A673 (cell line): ENCODE results near the gene PLEKHM1. TPM values are rescaled to one million over a fixed set of nuclear protein-coding genes. Genes with fewer than 3 reads are reported as not detected.
"Not testable (repeated sequence)": the region's sequence is repeated elsewhere in the genome, so short reads cannot be mapped to it uniquely, and the experiment has no call there.

Experiments used
- BruUV-seq: library from RNA; stranded (reverse); fragments of 400-500 nt; replicated peaks from 2 replicates; lab custom pipeline; 2021; lab: Mats Ljungman, UMichigan
- CTCF ChIA-PET: fragments of 300-600 bp; sonication (Branson Sonifier 250); formaldehyde crosslinking; loops from one replicate; lab custom pipeline; 2022; ENCODE audit warnings: antibody characterized with exemption; lab: Charles Lee
- POLR2A ChIA-PET: fragments of 300-600 bp; sonication (Branson Sonifier 250); formaldehyde crosslinking; loops from one replicate; lab custom pipeline; 2022; ENCODE audit warnings: antibody characterized with exemption; ENCODE audit not compliant: low non-redundant PET; lab: Charles Lee
- DNase-seq: peaks from one replicate; pipeline ENCODE4 v3.0.0-alpha.2; 2015; ENCODE audit warnings: low spot score
- H3K27ac ChIP-seq: fragments of 200-600 bp; sonication (generic); 2 replicates; pipeline ENCODE4 v1.5.1; 2016; ENCODE audit warnings: mixed run types, low read depth, mild to moderate bottlenecking, mixed read lengths, antibody characterized with exemption, low read length; ENCODE audit not compliant: poor library complexity, severe bottlenecking
- H3K27me3 ChIP-seq: fragments of 200-600 bp; sonication (generic); replicated peaks from 2 replicates; pipeline ENCODE4 v1.6.1; 2017; ENCODE audit warnings: mixed run types, low read depth, mild to moderate bottlenecking, mixed read lengths, antibody characterized with exemption, low read length; ENCODE audit not compliant: insufficient read depth, poor library complexity
- H3K36me3 ChIP-seq: fragments of 200-600 bp; sonication (generic); 2 replicates; pipeline ENCODE4 v1.6.1; 2016; ENCODE audit warnings: mixed run types, mild to moderate bottlenecking, mixed read lengths, antibody characterized with exemption, low read length; ENCODE audit not compliant: insufficient read depth, poor library complexity, severe bottlenecking
- H3K4me1 ChIP-seq: fragments of 200-600 bp; sonication (generic); 2 replicates; pipeline ENCODE4 v1.6.1; 2017; ENCODE audit warnings: mixed run types, mild to moderate bottlenecking, mixed read lengths, antibody characterized with exemption, low read length; ENCODE audit not compliant: insufficient read depth, poor library complexity, severe bottlenecking
- H3K4me3 ChIP-seq: fragments of 200-600 bp; sonication (generic); 2 replicates; pipeline ENCODE4 v1.5.1; 2016; ENCODE audit warnings: low read depth, mixed run types, mild to moderate bottlenecking, mixed read lengths, low read length; ENCODE audit not compliant: poor library complexity, severe bottlenecking
- H3K9me3 ChIP-seq: fragments of 200-600 bp; sonication (generic); 2 replicates; pipeline ENCODE4 v1.6.1; 2016; ENCODE audit warnings: mixed run types, low read depth, mild to moderate bottlenecking, mixed read lengths, antibody characterized with exemption, low read length; ENCODE audit not compliant: poor library complexity, severe bottlenecking
- intact Hi-C: fragments of 100-400 bp; cut with micrococcal nuclease; formaldehyde crosslinking; loops from one replicate; pipeline ENCODE4 v1.10.0; 2022; ENCODE audit not compliant: unreplicated experiment
- total RNA-seq: library from RNA; stranded (reverse); gene quantifications from 2 replicates; pipeline ENCODE4 v1.2.3, GENCODE V29; 2021

The PLEKHM1 gene
- total RNA-seq, 1 experiment from 2014 or later, result 11.9 TPM

DNA sequence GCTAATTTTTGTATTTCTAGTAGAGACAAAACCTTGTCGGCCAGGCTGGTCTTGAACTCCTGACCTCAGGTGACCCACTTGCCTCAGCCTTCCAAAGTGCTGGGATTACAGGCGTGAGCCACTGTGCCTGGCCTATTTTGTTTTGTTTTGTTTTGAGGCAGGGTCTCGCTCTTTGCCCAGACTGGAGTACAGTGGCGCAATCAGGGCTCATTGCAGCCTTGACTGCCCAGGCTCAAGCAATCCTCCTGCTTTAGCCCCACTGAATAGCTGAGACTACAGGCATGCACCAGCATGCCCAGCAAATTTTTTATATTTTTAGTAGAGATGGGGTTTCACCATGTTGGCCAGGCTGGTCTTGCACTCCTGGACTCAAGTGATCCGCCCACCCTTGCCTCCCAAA is 30.1 kb downstream of the PLEKHM1 start:
- H3K4me3 ChIP-seq, DNase-seq, CTCF ChIA-PET, H3K36me3 ChIP-seq, H3K9me3 ChIP-seq, BruUV-seq, POLR2A ChIA-PET, H3K27ac ChIP-seq, H3K27me3 ChIP-seq, H3K4me1 ChIP-seq, intact Hi-C loops: not testable (repeated sequence)

DNA sequence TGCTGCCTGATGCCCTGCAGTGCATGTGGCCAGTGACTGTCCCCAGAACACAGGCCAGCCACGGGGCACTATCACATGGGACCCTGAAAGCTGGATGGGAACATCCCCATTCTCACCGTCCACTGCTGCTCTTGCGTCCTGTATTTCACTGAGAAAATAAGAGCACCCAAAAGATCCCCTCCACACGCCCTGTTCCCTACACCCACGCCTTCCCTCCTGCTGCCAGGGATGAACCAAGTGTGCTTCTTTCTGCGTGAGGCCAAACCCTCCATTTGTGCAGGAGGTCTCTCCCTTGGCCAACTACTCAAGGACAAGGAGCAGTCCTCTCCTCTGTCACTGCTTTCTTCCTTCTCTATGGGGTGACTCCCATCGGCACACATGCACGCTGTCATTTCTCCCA is 36.2 kb downstream of the PLEKHM1 start:
- CTCF ChIA-PET, H3K27ac ChIP-seq, POLR2A ChIA-PET, H3K9me3 ChIP-seq, H3K4me1 ChIP-seq, DNase-seq, BruUV-seq, intact Hi-C loops, H3K4me3 ChIP-seq, H3K27me3 ChIP-seq, H3K36me3 ChIP-seq: not testable (repeated sequence)

DNA sequence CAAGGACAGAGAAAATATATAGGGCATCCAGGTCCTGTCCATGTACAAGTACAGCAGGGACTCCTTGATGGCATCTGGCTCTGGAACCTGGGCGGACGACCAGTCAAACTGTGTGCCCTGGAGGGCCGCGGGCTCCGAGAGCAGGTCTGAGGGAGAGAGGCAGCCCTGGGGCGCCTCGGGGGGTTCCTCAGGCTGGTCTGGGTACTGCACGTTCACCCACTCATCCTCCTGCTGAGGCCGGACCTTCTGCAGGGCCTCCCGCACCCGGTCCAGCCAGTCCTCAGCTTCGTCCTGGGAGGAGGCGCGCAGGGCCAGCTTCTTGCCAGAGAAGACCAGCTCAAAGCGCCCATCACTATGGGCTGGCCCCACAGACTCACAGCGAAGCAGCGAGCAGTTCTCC is 36.8 kb downstream of the PLEKHM1 start:
- intact Hi-C loops, BruUV-seq, H3K4me3 ChIP-seq, DNase-seq, H3K4me1 ChIP-seq, POLR2A ChIA-PET, H3K9me3 ChIP-seq, CTCF ChIA-PET, H3K27me3 ChIP-seq, H3K27ac ChIP-seq, H3K36me3 ChIP-seq: not testable (repeated sequence)

DNA sequence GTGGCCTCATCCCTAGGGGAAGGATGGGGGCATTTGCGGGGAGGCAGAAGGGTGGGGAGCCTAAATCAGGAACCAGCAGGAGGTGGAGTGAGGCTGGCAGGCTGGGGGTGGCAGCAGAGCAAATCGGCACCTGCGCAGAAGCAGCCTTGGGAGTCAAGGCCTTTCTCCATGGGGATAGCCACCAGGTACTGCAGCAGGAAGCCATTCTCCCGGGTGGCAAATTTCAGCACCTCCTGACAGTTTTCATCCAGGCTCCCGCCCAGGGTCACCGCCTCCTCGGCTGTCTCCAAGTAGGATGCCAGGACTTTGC is 37.3 kb downstream of the PLEKHM1 start:
- BruUV-seq, CTCF ChIA-PET, H3K36me3 ChIP-seq, DNase-seq, H3K4me1 ChIP-seq, H3K27me3 ChIP-seq, POLR2A ChIA-PET, H3K4me3 ChIP-seq, intact Hi-C loops, H3K27ac ChIP-seq, H3K9me3 ChIP-seq: not testable (repeated sequence)

DNA sequence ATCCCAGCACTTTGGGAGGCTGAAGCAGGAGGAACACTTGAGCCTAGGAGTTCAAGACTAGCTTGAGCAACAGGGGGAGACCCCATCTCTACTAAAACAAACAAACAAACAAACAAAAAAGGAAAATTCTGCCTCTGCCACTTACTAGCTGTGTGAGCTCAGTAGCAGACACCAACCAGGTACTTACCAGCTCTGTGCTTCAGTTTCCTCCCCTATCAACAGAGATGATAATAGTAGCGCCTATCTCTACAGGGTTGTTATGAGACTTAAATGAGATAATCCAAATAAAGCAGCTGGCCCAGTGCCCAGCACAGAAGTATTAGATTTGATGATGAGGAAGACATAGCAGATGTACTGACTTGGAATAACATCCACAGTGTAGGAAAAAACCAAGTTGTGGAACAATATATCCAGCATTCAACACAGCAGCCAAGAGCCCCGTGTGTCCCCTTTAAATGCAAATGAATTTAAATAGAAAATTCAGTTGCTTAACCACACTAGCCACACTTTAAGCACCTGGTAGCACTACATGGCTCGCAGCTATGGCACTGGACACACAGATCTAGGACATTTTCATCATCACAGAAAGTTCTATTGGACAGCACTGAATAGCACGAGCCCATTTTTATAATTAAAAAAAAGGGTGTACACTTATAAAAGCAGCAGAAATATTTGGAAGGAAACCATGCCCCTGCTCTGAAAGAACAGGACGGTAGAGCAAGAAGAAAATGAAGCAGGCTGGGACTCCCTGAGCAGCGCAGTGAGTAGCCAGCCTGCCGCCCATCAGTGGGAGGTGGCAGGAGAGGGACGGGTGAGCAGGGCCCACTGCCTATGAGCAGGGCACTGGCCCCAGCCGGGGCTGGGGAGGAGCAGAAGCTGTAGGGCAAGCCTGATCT is 37.9 kb downstream of the PLEKHM1 start:
- DNase-seq, CTCF ChIA-PET, H3K4me1 ChIP-seq, BruUV-seq, intact Hi-C loops, H3K4me3 ChIP-seq, H3K36me3 ChIP-seq, H3K27ac ChIP-seq, H3K9me3 ChIP-seq, POLR2A ChIA-PET, H3K27me3 ChIP-seq: not testable (repeated sequence)

DNA sequence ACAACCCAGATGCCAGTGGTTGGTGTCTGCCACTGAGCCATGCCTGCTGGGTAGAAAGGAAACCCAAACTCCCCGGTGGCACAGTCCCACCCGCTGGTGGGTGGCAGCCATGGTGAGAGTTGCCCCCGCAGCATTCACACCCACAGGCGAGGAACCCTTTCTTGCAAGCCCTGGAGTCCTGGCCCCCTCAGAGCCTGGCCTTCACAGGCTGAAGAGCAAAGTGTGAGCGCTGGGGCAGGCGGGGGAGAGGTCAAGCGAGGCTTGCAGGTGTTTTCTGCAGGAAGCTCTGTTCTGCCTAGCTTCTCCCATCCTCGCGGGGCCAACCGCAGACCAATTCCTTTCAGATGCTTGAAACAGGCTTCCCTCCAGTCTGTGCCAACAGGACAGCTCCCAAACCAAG is 38.9 kb downstream of the PLEKHM1 start:
- CTCF ChIA-PET, result not testable (repeated sequence)

More for the DNA sequence above, 38.9 kb downstream of the PLEKHM1 start:
- H3K27ac ChIP-seq, H3K36me3 ChIP-seq, H3K27me3 ChIP-seq, POLR2A ChIA-PET, intact Hi-C loops, H3K9me3 ChIP-seq, H3K4me3 ChIP-seq, DNase-seq, BruUV-seq, H3K4me1 ChIP-seq: not testable (repeated sequence)
